NCI-H1436 (cell line): ENCODE measurements around the gene OTUD5.
A peak's percentile ranks its signal among the peaks of the same experiment; 100 is the strongest.

Experiments used
- DNase-seq: peaks from one replicate; lab custom pipeline; 2025; lab: John Stamatoyannopoulos, UW

OTUD5 gene

GRCh38 chrX:48937054-48937907 is 20.1 kb downstream of the OTUD5 start:
- no peak for DNase-seq

DNA sequence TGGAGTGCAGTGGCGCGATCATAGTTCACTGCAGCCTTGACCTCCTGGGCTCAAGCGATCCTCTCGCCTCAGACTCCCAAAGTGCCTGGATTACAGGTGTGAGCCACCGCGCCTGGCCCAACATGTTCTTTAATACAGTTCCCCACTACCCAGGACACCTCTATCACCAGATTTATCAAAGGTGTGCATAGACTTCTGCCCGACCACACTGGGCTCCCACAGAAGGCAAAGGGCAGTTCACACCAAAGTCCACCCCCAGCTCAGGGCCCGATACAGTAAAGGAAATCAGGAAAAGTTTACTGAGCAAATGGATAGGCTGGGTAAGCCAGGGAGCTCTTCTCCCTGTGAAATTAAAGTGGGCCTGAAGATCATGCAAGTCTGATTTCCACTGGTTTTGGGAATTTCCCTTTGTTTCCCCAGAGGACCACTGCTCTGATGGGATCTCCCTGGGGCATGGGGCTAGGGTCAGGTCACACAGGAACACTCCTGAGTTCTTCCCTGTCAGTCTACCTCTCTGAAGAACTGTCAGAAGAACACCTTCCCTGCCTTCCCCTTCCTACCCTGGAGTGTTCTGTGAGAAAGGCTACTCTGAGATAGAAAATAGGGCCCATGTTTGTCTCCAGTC is 20.9 kb downstream of the OTUD5 start:
- no peak for DNase-seq

GRCh38 chrX:48935301-48935670 is 22.1 kb downstream of the OTUD5 start:
- no peak for DNase-seq

GRCh38 chrX:48934581-48935300 is 22.7 kb downstream of the OTUD5 start:
- DNase-seq, result no peak

DNA sequence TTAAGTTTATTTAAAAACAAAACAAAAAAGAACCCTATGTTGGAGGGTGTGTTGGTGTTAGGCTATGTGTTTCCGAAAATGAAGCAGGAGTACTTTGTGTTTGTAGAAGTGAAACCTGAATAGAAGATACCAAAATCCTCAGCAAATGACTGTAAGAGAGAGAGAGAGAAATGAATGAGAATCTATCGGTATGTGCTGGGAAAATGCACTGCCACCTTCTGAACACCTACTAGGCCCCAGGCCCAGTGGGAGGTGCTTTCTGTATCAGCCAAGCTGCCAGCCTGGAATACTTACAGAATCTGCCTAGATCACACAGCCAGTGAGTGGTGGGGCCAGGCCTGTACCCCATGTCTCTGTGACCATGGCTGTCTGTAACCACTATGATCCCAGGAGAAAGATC is 23.6 kb downstream of the OTUD5 start:
- DNase-seq, result no peak

GRCh38 chrX:48927736-48928382 is 29.5 kb downstream of the OTUD5 start:
- no peak for DNase-seq

- DNase-seq, result no peak
These were observed 30.3 kb downstream of the OTUD5 start for GRCh38 chrX:48927123-48927522.

DNA sequence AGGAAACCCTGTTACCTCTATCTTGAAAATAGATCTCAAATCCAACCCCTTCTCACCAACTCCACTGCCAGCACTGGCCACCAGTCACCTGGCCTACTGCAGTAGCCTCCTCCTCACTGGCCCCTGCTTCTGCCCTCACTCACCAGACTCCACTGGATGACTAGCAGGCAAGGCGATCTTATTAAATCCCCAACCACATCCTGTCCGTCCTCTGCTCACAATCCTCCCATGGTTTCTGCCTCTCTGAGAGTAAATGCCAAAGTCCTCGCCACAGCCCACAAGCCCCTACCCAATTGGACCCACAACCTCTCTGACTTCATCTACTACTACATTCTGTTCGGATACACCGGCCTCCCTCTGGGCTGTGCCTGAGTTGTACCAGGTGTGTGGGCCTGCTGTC is 33.1 kb downstream of the OTUD5 start:
- no peak for DNase-seq

DNA sequence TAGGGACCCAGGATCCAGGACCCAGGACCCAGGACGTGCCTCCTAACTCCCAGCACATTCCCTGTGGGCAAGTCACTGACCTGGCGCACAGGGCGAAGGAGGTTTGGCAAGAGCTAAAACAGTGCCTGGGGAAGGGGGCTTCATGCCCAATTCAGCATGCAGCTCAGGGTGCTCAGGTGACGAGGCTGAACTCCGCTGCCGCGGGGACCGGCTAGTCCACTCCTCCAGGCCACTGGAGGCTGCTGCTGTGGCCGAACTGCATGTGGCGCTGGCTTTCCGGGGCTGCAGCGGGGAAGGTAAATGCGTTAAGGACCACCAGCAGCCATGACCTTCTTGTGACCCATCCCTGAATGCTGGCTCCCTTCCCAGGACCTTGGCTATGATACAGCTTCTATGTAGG is 33.6 kb downstream of the OTUD5 start:
- no peak for DNase-seq

GRCh38 chrX:48920718-48921104 is 36.7 kb downstream of the OTUD5 start:
- no peak for DNase-seq

DNA sequence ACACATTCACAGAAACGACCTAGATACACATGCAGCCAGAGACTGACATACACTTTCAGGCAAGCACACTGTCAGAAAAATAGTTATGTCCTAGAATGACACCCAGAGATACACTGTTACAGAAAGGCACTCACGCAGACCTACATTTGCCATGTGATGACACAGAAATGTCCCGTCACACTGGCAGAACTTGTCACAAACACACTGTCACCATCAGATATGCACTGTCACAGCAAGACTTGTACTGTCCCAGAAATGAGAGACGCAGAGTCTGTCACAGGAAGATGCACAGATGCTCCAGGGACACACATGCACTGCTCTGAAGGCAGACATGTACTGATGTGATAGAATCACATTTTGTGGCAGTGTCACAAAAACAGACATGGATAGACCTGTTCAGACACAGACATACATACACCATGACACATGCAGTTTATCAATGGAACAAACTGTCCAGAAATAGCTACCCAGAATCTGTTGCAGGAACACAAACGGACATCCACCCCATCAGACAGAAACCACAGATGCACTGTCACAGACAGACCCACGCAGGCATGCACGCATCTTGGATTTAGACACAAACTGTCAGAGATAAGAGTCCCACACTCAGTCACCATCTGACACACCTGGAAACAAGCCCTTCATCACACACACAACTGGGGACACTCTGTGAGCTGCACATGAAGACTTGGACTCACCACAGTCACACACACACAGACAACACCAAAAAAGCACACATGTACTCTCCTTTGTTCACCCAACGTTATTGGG is 37.3 kb downstream of the OTUD5 start:
- DNase-seq, result no peak

GRCh38 chrX:48919360-48919841 is 38.0 kb downstream of the OTUD5 start:
- DNase-seq, result no peak

GRCh38 chrX:48918643-48919340 is 38.6 kb downstream of the OTUD5 start, which contains the start of gene PIM2:
PIM2 (minus strand) TSS chrX:48919024; CDS start chrX:48918834, 190 bp downstream.
- peak; percentile 88 for DNase-seq

DNA sequence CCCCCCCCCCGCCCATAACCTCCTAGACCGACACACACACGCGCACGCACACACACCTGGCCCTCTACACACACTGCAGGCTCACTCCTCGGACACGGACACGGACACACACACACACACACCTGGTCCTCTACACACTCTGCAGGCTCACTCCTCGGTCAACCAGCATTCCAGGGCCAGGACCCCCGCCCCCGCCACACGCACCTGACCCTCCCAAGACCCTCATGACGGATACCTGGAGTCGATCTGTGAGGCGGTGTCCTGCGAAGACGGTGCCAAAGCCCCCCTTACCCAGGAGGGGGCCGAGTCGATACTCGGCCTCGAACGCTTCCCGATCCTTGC is 39.1 kb downstream of the OTUD5 start:
- no peak for DNase-seq

GRCh38 chrX:48917139-48918001 is 40.0 kb downstream of the OTUD5 start:
- DNase-seq, result peak; percentile 78

GRCh38 chrX:48914593-48915493 is 42.6 kb downstream of the OTUD5 start:
- no peak for DNase-seq

GRCh38 chrX:48913605-48914366 is 43.6 kb downstream of the OTUD5 start:
- DNase-seq, result no peak
